IMR-90 (cell line): ENCODE data around the gene RPL35. TPM values are rescaled to one million over a fixed set of nuclear protein-coding genes. Genes with fewer than 3 reads are reported as not detected.

ENCODE experiments used
- ATAC-seq: fragments of 200-7000 bp; cut with Tn5 transposase; 2 replicates; pipeline ENCODE4 v1.9.1; 2020; ENCODE audit warnings: low read depth, mild to moderate bottlenecking, moderate library complexity
- BruUV-seq: library from RNA; stranded (reverse); fragments of 400-500 nt; replicated peaks from 2 replicates; lab custom pipeline; 2021; lab: Mats Ljungman, UMichigan
- CTCF ChIA-PET: fragments of 300-600 bp; formaldehyde crosslinking; extraction: SDS; loops from one replicate; lab custom pipeline; 2021; ENCODE audit warnings: antibody characterized with exemption; lab: Yijun Ruan, JAX
- POLR2A ChIA-PET: fragments of 300-600 bp; sonication (Branson Sonifier 250); formaldehyde crosslinking; loops from one replicate; lab custom pipeline; 2022; ENCODE audit warnings: antibody characterized with exemption; ENCODE audit not compliant: unreplicated experiment; lab: Charles Lee
- DNase-seq: peaks from one replicate; pipeline ENCODE4 v3.0.0; 2013
- H2AFZ ChIP-seq: replicated peaks from 2 replicates; pipeline ENCODE3; 2013; ENCODE audit warnings: low read length, mild to moderate bottlenecking; ENCODE audit not compliant: poor library complexity
- H2AK5ac ChIP-seq: 2 replicates; pipeline ENCODE4 v1.6.1; 2013; ENCODE audit warnings: low read depth, low read length, inconsistent platforms
- H2AK9ac ChIP-seq: replicated peaks from 2 replicates; pipeline ENCODE3; 2013; ENCODE audit warnings: mild to moderate bottlenecking, low read depth, low read length, moderate library complexity; ENCODE audit not compliant: poor library complexity
- H2BK120ac ChIP-seq: 2 replicates; pipeline ENCODE4 v1.6.1; 2013; ENCODE audit warnings: low read depth, low read length, inconsistent platforms
- H2BK15ac ChIP-seq: 3 replicates; pipeline ENCODE4 v1.6.1; 2013; ENCODE audit warnings: low read depth, low read length, inconsistent platforms
- H2BK20ac ChIP-seq: 2 replicates; pipeline ENCODE4 v1.6.1; 2013; ENCODE audit warnings: low read depth, mild to moderate bottlenecking, inconsistent platforms, low read length, moderate library complexity
- H2BK5ac ChIP-seq: 2 replicates; pipeline ENCODE4 v1.6.1; 2013; ENCODE audit warnings: mild to moderate bottlenecking, low read depth, low read length, inconsistent platforms; ENCODE audit not compliant: poor library complexity, severe bottlenecking
- H3K14ac ChIP-seq: replicated peaks from 2 replicates; pipeline ENCODE4 v1.6.1; 2013; ENCODE audit warnings: low read depth, low read length, inconsistent platforms
- H3K18ac ChIP-seq: 2 replicates; pipeline ENCODE4 v1.6.1; 2013; ENCODE audit warnings: low read depth, low read length, control low read depth
- H3K23ac ChIP-seq: 2 replicates; pipeline ENCODE4 v1.6.1; 2013; ENCODE audit warnings: low read depth, low read length, inconsistent platforms
- H3K27ac ChIP-seq: 2 replicates; pipeline ENCODE4 v1.5.1; 2013; ENCODE audit warnings: mild to moderate bottlenecking, control low read depth, low read length; ENCODE audit not compliant: insufficient read depth
- H3K27me3 ChIP-seq: 2 replicates; pipeline ENCODE4 v1.6.1; 2013; ENCODE audit warnings: low read length; ENCODE audit not compliant: control insufficient read depth, insufficient read depth
- H3K36me3 ChIP-seq: 2 replicates; pipeline ENCODE4 v1.6.1; 2013; ENCODE audit warnings: low read length, mixed read lengths; ENCODE audit not compliant: control insufficient read depth, insufficient read depth
- H3K4ac ChIP-seq: 2 replicates; pipeline ENCODE4 v1.6.1; 2013; ENCODE audit warnings: low read depth, low read length, inconsistent platforms
- H3K4me1 ChIP-seq: 2 replicates; pipeline ENCODE4 v1.6.1; 2013; ENCODE audit warnings: low read length, mixed read lengths; ENCODE audit not compliant: control insufficient read depth, insufficient read depth
- H3K4me2 ChIP-seq: 2 replicates; pipeline ENCODE4 v1.6.1; 2013; ENCODE audit warnings: low read depth, mild to moderate bottlenecking, control low read depth, low read length, moderate library complexity
- H3K4me3 ChIP-seq: 2 replicates; pipeline ENCODE4 v1.5.1; 2013; ENCODE audit warnings: low read depth, mild to moderate bottlenecking, control low read depth, low read length, moderate library complexity; ENCODE audit not compliant: insufficient read depth
- H3K56ac ChIP-seq: 2 replicates; pipeline ENCODE4 v1.6.1; 2013; ENCODE audit warnings: low read length, inconsistent platforms; ENCODE audit not compliant: insufficient read depth; ENCODE audit errors: extremely low read depth
- H3K79me1 ChIP-seq, 2 experiments: 2 replicates each; pipeline ENCODE4 v1.6.1; 2013; ENCODE audit warnings: low read length in 2 of 2, inconsistent platforms in 1 of 2, low read depth in 1 of 2
- H3K9ac ChIP-seq: 2 replicates; pipeline ENCODE4 v1.6.1; 2013; ENCODE audit warnings: low read depth, low read length, control low read depth
- H3K9me1 ChIP-seq: 2 replicates; pipeline ENCODE4 v1.6.1; 2013; ENCODE audit warnings: low read length, inconsistent platforms; ENCODE audit not compliant: insufficient read depth
- H3K9me3 ChIP-seq: 2 replicates; pipeline ENCODE4 v1.6.1; 2013; ENCODE audit warnings: low read length; ENCODE audit not compliant: control insufficient read depth, insufficient read depth
- H4K20me1 ChIP-seq: 2 replicates; pipeline ENCODE4 v1.6.1; 2013; ENCODE audit warnings: low read length, inconsistent platforms; ENCODE audit not compliant: insufficient read depth
- H4K5ac ChIP-seq: 2 replicates; pipeline ENCODE4 v1.6.1; 2013; ENCODE audit warnings: mild to moderate bottlenecking, low read depth, low read length, control low read depth
- H4K8ac ChIP-seq, 2 experiments: 2 replicates each; pipeline ENCODE4 v1.6.1; 2013; ENCODE audit warnings: low read depth in 2 of 2, low read length in 2 of 2, control low read depth in 1 of 2, inconsistent platforms in 1 of 2
- H4K91ac ChIP-seq: 2 replicates; pipeline ENCODE4 v1.6.1; 2013; ENCODE audit warnings: low read depth, low read length, inconsistent platforms; ENCODE audit not compliant: insufficient read depth
- BHLHE40 ChIP-seq: fragments of 150-350 bp; IDR thresholded peaks from 2 replicates; pipeline ENCODE4 v1.6.1; 2016; ENCODE audit warnings: mild to moderate bottlenecking, low read depth, low read length
- FOS ChIP-seq: fragments of 150-350 bp; IDR thresholded peaks from 2 replicates; pipeline ENCODE4 v1.6.1; 2016; ENCODE audit warnings: low read depth, low read length
- MAZ ChIP-seq: IDR thresholded peaks from 2 replicates; pipeline ENCODE4 v1.6.1; 2012; ENCODE audit warnings: low read depth, mild to moderate bottlenecking, low read length, improper control_type of control experiment, moderate library complexity, borderline replicate concordance
- MXI1 ChIP-seq: IDR thresholded peaks from 2 replicates; pipeline ENCODE4 v1.6.1; 2012; ENCODE audit warnings: low read depth, mild to moderate bottlenecking, low read length, moderate library complexity, borderline replicate concordance
- POLR2A ChIP-seq: IDR thresholded peaks from 2 replicates; pipeline ENCODE4 v1.6.1; 2012; ENCODE audit warnings: mild to moderate bottlenecking, low read depth, low read length
- RAD21 ChIP-seq: IDR thresholded peaks from 2 replicates; pipeline ENCODE4 v1.6.1; 2012; ENCODE audit warnings: low read length, improper control_type of control experiment
- RFX5 ChIP-seq: IDR thresholded peaks from 2 replicates; pipeline ENCODE4 v1.8.0; 2012; ENCODE audit warnings: low read depth, mild to moderate bottlenecking, low read length, moderate library complexity
- SMC3 ChIP-seq: fragments of 150-350 bp; IDR thresholded peaks from 2 replicates; pipeline ENCODE4 v1.6.1; 2016; ENCODE audit warnings: low read depth, mild to moderate bottlenecking, antibody characterized with exemption, low read length, moderate library complexity
- WGBS, 2 experiments: methylation state at CpG; one replicate each; pipeline versions ENCODE4 v1.1.5 to v1.1.7; 2013; ENCODE audit warnings: missing lambda C conversion rate in 2 of 2; ENCODE audit not compliant: insufficient read length in 1 of 2; ENCODE audit errors: extremely low coverage in 2 of 2; 5-methylcytosine and 5-hydroxymethylcytosine counted together
- dilution Hi-C: fragments of 300-500 bp; cut with HindIII; formaldehyde crosslinking; loops from one replicate; pipeline ENCODE4 v1.14.3; 2018; ENCODE audit warnings: low sequenced_read_pairs; ENCODE audit not compliant: unreplicated experiment
- in situ Hi-C: fragments of 300-500 bp; cut with MboI; formaldehyde crosslinking; loops from 3 replicates; pipeline ENCODE4 v1.14.3; 2019; ENCODE audit warnings: low sequenced_read_pairs, inconsistent platforms, mixed read lengths
- intact Hi-C: fragments of 100-400 bp; cut with micrococcal nuclease; formaldehyde crosslinking; loops from 2 replicates; pipeline ENCODE4 v1.10.0; 2022
- polyA plus RNA-seq, 3 experiments: library from polyadenylated mRNA; depleted of rRNA; stranded (reverse); fragments of >200 nt; gene quantifications; 2 replicates each; pipeline ENCODE4 v1.2.3, GENCODE V29; 2012; ENCODE audit warnings: low replicate concordance in 1 of 3
- total RNA-seq: library from RNA; depleted of rRNA; stranded (reverse); fragments of >200 nt; gene quantifications from 2 replicates; pipeline ENCODE4 v1.2.3, GENCODE V29; 2012

RPL35 gene
- total and polyA plus RNA-seq, 2 of the 4 experiments (the other 2 are of a cell fraction): 881 to 1,650 TPM

- H2AFZ ChIP-seq: no peak overlapping the region
- H2AK9ac ChIP-seq: no peak overlapping the region
- no peak overlapping the region for H2BK20ac ChIP-seq
- DNase-seq: no peak
- H2BK5ac ChIP-seq: no peak overlapping the region
- peaks cover 2% of the 10 kb centered on the region; the same call in 1 of the 2 replicates for H3K4me1 ChIP-seq
- no peak overlapping the region for H3K4me3 ChIP-seq
- no peak overlapping the region for H3K14ac ChIP-seq
- intact Hi-C loops: no loop called here
- H4K8ac ChIP-seq: no peak overlapping the region
- dilution Hi-C loops: no loop called here
- no peak overlapping the region for H3K18ac ChIP-seq
- H3K9me3 ChIP-seq: no peaks in the 10 kb centered on the region
- no peak overlapping the region for H2BK15ac ChIP-seq
- H3K23ac ChIP-seq: no peak overlapping the region
- ChIA-PET CTCF (no interaction called here), POLR2A (no interaction called here)
- 91% methylated on average over 6 of the region's 16 CpGs; no CpG with 5 or more reads in 1 of the 2 experiments for WGBS, 2 experiments
- peaks cover 3% of the 10 kb centered on the region; the same call in 1 of the 2 replicates for H3K9me1 ChIP-seq
- H3K9ac ChIP-seq: no peak overlapping the region
- no peak overlapping the region for H2AK5ac ChIP-seq
- no peak overlapping the region for H3K56ac ChIP-seq
- no peak overlapping the region for H4K5ac ChIP-seq
- H3K4me2 ChIP-seq: no peak overlapping the region
- peaks cover 58% of the 10 kb centered on the region for H3K36me3 ChIP-seq
- H4K91ac ChIP-seq: no peak overlapping the region
- H3K27me3 ChIP-seq: no peaks in the 10 kb centered on the region
- H3K79me1 ChIP-seq: peaks cover 9 to 10% of the 10 kb centered on the region in 2 experiments
- H4K20me1 ChIP-seq: peaks cover 15% of the 10 kb centered on the region
- no peak overlapping the region for H3K4ac ChIP-seq
- in situ Hi-C loops: no loop called here
- ATAC-seq: no peak
- no peak for TF ChIP-seq SMC3
- no peak for TF ChIP-seq BHLHE40
- no peak for TF ChIP-seq MAZ
- no peak for TF ChIP-seq MXI1
- no peak for TF ChIP-seq FOS
- TF ChIP-seq RFX5: no peak
- TF ChIP-seq RAD21: no peak
- no peak for TF ChIP-seq POLR2A
- no peak overlapping the region for H3K27ac ChIP-seq
- BruUV-seq: no TSS peak
- no peak overlapping the region for H2BK120ac ChIP-seq
Measured at GRCh38 chr9:124881138-124881743, 19.5 kb upstream of the RPL35 start.
